ES-I3 (cell line): ENCODE measurements around the gene PTPRC.

Experiments
- H3K36me3 ChIP-seq: 2 replicates; pipeline ENCODE4 v1.6.1; 2013; ENCODE audit warnings: mild to moderate bottlenecking, low read length, control low read depth, moderate library complexity; ENCODE audit not compliant: insufficient read depth
- H3K4me1 ChIP-seq: 2 replicates; pipeline ENCODE4 v1.6.1; 2013; ENCODE audit warnings: mild to moderate bottlenecking, control low read depth, low read length; ENCODE audit not compliant: insufficient read depth
- H3K9ac ChIP-seq: 2 replicates; pipeline ENCODE4 v1.6.1; 2013; ENCODE audit warnings: low read depth, mild to moderate bottlenecking, low read length, moderate library complexity
- H3K9me3 ChIP-seq: 2 replicates; pipeline ENCODE4 v1.6.1; 2013; ENCODE audit warnings: mild to moderate bottlenecking, low read length, moderate library complexity; ENCODE audit not compliant: control insufficient read depth, insufficient read depth

PTPRC gene

DNA sequence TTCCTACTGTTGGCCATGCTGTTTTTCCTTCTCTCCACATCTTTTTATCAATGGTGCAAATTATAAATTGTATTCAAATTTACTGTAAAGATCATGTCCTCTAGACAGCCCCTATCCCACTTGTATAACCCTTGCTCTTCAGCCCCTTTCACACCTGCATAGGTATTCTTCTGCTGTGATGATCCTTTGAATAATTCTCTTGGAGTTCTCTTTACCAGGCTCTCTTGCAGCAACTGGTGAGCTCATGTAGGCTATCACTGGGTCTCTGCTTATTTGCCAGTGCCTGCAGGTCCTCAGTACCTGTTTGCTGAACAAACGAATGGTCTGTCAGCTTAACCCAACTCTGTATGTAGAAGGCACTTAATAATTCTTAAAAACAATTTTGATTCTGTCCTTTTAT lies 8.2 kb downstream of the PTPRC start:
- Histone ChIP-seq H3K4me1 (no peaks in the 10 kb centered on the region), H3K9me3 (no peaks in the 10 kb centered on the region), H3K36me3 (no peaks in the 10 kb centered on the region), H3K9ac (no peak overlapping the region)

DNA sequence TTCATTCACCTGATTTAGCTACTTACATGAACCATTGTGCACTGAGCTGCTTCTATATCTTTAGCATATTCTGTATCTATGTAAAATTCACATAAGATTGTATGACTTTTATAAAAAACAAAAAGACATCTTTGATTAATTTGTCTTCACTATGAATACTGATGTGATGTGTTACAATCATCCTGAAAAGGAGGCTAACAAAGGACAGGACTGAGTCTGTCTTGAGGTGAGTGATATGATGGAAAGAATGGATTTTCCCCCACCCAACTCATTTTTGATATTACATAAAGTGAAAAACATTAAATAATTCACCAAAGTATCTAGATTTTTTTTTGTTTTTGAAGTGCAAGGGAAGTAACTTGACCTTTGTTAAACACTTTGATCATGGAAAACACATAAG lies 9.8 kb downstream of the PTPRC start:
- Histone ChIP-seq H3K9me3 (no peaks in the 10 kb centered on the region), H3K36me3 (no peaks in the 10 kb centered on the region), H3K4me1 (peaks cover 3% of the 10 kb centered on the region), H3K9ac (no peak overlapping the region)

DNA sequence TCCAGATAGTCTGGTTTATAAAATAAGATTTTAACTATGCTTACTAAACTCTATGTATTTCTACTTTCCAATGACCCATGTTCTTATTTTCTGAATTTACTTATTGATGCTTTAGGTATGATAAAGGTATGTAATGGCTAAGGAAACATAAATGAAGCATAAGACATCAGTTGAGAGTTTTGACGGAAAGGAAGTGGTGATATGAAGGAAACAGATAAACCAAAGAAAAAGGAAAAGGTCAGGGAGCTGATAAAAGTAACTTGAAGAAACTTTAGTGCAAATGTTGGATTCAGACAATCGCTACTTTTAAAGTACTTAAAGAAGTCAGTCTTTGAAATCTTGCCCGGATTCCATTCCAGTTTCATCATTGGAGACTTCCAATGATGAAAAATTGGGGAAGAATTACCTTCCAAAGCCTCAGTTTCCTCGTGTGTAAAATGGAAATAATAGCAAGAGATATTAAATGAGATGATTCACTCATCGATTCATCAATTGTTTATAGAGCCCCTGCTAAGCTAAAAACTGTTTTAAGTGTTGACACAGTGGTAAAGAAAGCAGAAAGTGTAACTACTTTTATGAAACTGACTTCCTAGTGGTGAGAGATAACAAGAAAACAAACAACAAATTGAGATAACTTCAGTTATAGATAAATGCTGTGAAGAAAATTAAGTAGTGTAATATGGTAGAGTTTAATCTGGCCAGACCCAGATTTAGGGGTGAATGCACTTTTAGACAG lies 10.6 kb downstream of the PTPRC start:
- Histone ChIP-seq H3K9me3 (no peaks in the 10 kb centered on the region), H3K9ac (no peak overlapping the region), H3K36me3 (no peaks in the 10 kb centered on the region), H3K4me1 (peaks cover 3% of the 10 kb centered on the region)

DNA sequence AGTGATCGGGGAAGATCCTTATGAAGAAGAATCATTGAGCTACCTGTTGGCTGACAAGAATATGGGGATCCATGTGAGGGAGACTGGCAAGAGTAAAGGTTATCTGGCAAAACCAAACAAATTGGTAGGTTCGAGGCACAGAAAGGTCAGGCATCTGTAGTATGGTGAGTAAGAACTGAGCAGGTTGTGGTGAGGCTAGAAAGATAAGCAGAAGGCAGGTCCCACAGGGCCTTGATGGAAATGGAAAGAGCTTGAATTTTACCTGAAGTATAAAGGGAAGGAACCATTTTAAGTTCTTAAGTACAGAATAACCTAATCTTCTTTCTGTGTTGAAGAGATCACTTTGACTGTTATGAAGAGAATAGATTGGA lies 11.1 kb downstream of the PTPRC start:
- Histone ChIP-seq H3K4me1 (peaks cover 3% of the 10 kb centered on the region), H3K36me3 (no peaks in the 10 kb centered on the region), H3K9me3 (no peaks in the 10 kb centered on the region), H3K9ac (no peak overlapping the region)

DNA sequence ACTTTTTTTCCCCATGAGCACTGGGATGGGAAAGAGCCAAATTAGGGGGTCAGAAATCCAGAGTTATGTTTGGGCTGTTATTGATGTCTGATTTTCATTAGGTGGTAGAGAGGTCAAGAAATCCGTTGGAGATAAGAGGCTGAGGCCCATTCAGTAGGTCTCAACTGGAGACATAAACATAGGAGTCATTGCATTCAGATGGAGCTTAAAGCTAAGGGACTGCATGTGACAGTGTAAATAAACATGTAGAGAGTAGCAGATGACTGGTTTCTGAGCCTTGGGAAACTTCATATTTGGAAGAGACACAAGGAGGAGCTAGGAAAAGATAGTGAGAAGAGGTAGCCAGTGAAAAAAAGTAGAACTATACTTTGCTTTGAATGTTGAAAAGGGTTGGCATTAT lies 11.7 kb downstream of the PTPRC start:
- no peak overlapping the region for H3K9ac ChIP-seq
- peaks cover 3% of the 10 kb centered on the region for H3K4me1 ChIP-seq
- H3K9me3 ChIP-seq: no peaks in the 10 kb centered on the region
- no peaks in the 10 kb centered on the region for H3K36me3 ChIP-seq

DNA sequence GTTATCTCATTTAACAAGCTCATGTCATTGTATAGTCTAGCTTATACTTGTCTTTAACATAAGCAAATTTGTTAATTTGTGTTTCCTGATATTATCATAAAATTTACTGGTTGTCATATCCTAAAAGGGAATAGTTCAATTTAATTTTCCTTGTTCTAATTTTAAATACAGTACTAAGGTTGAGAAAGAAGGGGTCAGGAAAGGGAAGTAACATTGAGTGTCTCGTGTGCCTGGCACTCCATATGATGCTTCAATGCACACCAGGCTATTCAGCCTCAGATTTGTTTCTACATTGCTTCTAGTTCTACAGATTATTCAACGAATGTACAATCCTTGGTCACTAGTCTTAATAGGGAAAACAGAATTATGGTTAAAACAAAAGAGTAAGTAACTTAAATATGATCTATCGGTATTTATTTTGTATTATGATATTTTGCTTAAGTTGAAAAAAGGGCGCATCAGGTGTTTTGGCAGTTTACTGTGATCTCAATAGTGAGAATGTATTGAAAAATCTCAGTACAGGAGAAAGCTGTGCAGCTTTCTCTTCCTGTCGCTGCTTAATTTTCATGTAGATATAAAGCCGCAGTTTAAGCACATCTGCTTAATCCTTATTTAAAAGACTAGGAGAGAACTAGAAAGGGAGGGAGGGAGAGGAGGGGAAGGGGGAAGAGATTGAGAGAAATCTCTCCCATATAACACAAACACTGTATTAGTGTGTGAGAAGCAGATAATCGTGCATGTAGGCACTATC lies 13.0 kb downstream of the PTPRC start:
- no peaks in the 10 kb centered on the region for H3K36me3 ChIP-seq
- H3K9ac ChIP-seq: no peak overlapping the region
- H3K9me3 ChIP-seq: no peaks in the 10 kb centered on the region
- H3K4me1 ChIP-seq: peaks cover 3% of the 10 kb centered on the region

DNA sequence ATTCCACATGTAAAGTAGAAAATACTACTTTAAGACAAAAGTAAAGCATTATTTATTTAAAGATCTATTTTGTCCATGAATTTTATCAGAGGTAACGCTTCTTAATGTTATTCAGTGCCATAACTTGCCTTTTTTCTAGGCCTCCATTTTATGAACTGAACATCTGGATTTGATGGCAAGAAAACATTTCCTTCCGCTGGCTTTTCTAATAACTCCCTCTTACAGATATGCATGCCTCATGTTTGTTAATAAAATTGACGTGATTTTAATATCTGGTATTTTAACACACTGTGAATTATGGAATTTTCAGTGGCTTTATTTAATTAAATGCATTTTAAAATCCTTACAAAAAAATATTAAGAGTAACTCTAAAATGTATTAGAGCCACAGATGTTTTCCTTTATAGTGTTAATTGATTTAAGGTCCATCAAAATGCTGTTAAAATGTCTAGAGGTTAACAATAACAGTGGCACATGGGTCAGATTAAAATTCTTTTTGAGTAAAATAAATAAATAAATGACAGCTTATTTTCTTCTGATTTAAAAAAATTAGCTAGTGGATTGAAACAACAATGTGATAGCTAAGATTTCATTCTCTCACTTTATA lies 15.1 kb downstream of the PTPRC start:
- no peaks in the 10 kb centered on the region for H3K36me3 ChIP-seq
- H3K9ac ChIP-seq: no peak overlapping the region
- no peaks in the 10 kb centered on the region for H3K9me3 ChIP-seq
- H3K4me1 ChIP-seq: peaks cover 3% of the 10 kb centered on the region

DNA sequence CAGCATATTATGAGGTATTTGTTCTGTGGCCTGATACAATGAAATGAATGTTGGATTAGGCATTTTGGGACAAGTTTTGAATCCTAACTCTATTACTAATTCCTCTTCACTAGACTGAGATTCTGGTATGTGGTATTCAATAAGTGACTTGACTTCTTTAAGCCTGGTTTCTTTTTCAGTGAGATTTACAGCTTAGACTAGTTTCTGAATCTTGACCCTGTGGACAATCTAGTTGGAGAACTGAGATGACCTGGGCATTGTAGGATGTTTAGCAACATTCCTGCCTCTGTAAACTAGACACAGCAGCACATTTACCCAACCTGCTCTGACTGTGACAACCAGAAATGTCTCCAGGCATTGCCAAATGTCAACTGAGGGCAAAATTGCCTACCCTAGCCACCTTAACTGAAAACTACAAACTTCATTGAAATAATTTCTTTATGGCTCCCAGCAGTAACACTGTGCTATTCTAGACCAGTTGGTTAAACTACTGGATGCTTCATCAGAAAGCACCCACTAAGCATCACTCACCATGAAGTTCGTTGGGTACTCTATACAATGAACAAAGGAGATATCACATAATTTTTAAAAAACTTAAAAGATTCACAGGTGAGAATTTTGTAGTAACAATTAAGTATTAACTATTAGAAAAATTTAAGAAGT lies 16.8 kb downstream of the PTPRC start:
- Histone ChIP-seq H3K9ac (no peak overlapping the region), H3K36me3 (no peaks in the 10 kb centered on the region), H3K9me3 (no peaks in the 10 kb centered on the region; the same call in 1 of the 2 replicates), H3K4me1 (peaks cover 3% of the 10 kb centered on the region)

DNA sequence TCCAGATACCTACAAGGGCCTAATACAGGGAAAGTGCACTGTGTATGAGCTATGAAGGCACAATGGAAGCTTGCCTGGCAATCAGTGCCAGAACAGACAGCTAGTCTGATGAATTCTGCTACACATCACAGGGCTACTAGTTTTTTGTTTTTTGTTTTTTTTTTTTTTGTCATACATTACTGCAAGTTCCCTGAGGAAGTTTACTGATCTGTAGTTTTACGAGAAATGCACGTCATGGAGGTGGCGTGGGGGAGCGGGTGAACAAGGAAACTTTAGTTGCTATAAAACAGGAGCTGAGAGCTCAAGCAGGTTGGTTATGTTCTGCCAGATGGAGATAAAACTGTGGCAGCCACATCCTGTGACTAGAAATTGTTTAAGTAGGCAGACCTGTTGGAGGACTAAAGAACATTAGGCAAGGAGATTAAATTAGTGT lies 17.7 kb downstream of the PTPRC start:
- Histone ChIP-seq H3K36me3 (no peaks in the 10 kb centered on the region), H3K9ac (no peak overlapping the region), H3K4me1 (peaks cover 3% of the 10 kb centered on the region), H3K9me3 (no peaks in the 10 kb centered on the region; the same call in 1 of the 2 replicates)

DNA sequence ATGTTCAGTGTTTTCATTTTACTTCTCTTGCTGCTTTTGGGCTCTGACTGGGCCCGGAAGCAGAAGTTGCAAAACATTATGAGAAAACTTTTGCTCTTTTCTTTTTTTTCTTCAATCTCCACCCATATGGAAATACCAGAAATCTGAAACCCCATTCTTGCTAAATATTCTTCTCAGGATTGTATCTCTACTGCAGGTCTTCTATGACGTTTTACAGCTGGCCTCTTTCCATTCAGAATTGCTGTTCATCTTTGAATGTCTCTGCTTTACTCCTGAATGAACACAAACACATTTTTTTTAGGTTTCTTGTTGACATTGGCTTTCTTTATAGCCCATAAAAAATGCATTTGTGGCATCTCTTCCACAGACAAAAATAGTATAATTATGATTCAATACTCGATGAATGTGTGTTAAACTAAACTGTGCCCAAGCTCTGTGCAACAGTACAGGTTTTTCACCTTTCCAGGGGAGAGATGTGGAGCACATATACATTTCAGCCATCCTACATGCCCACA lies 18.8 kb downstream of the PTPRC start:
- H3K9ac ChIP-seq: no peak overlapping the region
- peaks cover under 1% of the 10 kb centered on the region for H3K4me1 ChIP-seq
- H3K9me3 ChIP-seq: no peaks in the 10 kb centered on the region; the same call in 1 of the 2 replicates
- H3K36me3 ChIP-seq: no peaks in the 10 kb centered on the region

DNA sequence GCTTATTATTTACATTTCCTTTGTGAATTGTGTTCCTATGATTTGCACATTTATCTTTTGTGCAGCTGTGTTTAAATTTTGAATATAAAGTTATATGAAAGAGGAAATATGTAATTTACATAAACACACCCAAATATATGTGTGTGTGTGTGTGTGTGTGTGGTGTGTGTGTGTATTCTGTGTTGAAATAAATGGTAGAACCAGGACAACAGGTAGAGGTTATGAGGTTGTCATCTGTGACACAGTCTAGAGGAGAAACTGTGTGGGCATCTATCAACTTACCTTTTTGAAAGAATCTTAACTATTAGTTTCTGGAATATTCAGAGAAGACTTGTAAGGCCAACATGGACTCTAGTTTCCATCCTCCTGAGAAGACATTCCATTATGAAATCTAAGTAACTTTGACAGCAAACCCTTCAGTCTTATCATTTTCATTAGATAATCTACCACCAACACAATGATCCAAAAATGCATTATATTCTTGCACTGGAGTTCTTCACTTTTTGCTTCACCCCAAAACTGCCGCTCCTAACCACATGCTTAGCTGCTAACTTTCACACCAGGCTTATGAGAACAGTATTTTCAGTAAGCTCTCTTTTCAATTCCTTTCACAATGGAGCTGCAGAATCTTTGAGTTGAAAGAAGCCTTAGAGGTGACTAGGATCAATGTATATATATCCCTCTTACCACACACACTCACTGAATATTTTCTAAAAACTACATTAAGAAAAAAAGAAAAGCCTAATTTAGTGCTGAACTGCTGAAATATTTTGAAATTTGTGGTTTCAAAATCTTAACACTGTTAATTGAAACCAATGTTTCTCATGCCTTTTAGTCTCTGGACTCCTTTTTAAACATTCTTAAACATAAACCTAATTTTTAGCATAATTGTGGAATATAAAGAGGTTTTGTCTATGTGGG lies 21.8 kb downstream of the PTPRC start:
- Histone ChIP-seq H3K9ac (no peak overlapping the region), H3K36me3 (no peaks in the 10 kb centered on the region), H3K9me3 (no peaks in the 10 kb centered on the region; the same call in 1 of the 2 replicates), H3K4me1 (no peaks in the 10 kb centered on the region)

DNA sequence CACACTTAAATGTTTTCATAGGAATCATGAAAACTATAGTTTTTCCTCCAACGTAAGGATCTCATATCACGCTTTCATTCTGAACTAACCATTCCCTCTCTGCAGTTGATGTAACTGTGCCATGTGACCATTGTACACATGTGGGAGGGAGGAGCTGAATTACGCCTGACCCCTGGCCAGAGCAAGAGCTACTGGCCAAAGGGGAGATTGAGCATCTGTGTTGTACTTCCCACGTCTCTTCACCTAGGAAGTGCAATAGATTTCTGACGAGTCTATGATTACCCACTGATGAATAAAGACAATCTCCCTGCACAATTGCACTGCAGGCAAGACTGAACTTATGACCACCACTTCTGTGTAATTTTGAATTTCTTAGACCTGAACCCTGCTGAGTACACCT lies 24.0 kb downstream of the PTPRC start:
- Histone ChIP-seq H3K36me3 (no peaks in the 10 kb centered on the region), H3K9me3 (no peaks in the 10 kb centered on the region; the same call in 1 of the 2 replicates), H3K9ac (no peak overlapping the region), H3K4me1 (no peaks in the 10 kb centered on the region)

DNA sequence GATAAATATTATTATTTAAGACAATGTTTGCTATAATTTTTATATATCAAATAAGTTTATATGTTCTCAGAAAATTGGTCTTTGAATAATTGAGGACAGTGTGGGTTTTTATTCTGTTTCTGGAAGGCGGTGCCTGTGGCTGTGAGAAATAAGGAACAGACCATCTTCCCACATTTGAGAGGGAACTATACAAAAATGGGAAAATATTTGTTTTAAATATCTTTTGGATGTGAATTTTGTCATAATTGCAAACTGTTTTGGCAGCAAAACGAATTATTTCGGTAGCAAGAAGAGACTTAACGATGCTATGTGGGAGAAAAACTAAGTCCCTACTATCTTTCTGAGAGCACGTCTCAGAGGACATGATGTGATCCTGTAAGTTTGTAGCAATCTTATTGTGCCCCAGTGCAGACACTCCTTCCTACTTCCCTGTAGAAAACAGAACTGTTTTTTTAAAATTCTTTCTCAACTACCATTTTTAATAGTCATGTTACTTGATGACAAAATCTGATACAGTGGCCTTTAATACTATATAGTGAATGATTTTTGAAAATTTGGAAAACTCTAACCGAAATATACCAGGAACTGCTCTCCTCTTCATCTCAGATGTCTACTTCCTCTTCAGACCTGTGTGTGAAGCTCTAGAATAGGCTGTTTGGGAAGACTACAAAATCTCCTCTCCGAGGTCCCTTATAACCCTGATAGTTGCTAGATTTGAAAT lies 25.4 kb downstream of the PTPRC start:
- peaks cover 7% of the 10 kb centered on the region; the same call in 1 of the 2 replicates for H3K4me1 ChIP-seq

More for the DNA sequence above, 25.4 kb downstream of the PTPRC start:
- Histone ChIP-seq H3K36me3 (no peaks in the 10 kb centered on the region), H3K9ac (no peak overlapping the region), H3K9me3 (no peaks in the 10 kb centered on the region; the same call in 1 of the 2 replicates)
